Activated T-cell treated with anti-CD3 and anti-CD28 coated beads, Interleukin-2, amount 50 U/mL, for 24 hours (primary cell): ENCODE measurements around the gene STIMATE.

Experiments
- DNase-seq: peaks from one replicate; pipeline ENCODE4 v3.0.0-alpha.2; 2020
- H3K27ac Mint-ChIP-seq: 2 replicates; pipeline ENCODE4 v1.8.0; 2020; ENCODE audit warnings: mild to moderate bottlenecking, mixed read lengths
- H3K27me3 Mint-ChIP-seq: 2 replicates; pipeline ENCODE4 v1.8.0; 2020; ENCODE audit warnings: mixed read lengths
- H3K36me3 Mint-ChIP-seq: 2 replicates; pipeline ENCODE4 v1.8.0; 2020; ENCODE audit warnings: low read depth, mixed read lengths
- H3K4me1 Mint-ChIP-seq: 2 replicates; pipeline ENCODE4 v1.8.0; 2020; ENCODE audit warnings: low read depth, mixed read lengths
- H3K4me3 Mint-ChIP-seq: 2 replicates; pipeline ENCODE4 v1.8.0; 2020; ENCODE audit warnings: mild to moderate bottlenecking, moderate library complexity, mixed read lengths
- H3K9me3 Mint-ChIP-seq: 2 replicates; pipeline ENCODE4 v1.8.0; 2020; ENCODE audit warnings: mixed read lengths

STIMATE gene

DNA sequence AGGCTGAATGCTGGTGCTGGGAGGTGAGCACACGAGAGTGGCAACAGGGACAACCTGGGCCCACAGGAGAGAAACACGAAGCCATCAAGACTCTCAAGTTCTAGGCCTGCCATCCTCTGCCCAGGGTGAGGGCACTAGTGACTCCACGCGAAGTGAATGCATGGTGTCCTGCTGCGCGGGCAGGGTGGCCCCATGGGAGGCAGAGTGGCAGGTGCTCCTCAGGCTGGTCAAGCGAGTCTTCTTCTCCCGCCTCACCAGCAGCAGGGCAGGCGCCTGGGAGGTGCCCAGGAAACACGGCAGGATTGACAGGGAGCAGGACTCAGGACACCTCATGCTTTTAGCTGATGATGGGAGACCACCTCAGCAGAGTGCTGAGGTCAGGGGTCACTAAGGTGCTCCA lies 26.9 kb downstream of the STIMATE start:
- no peak overlapping the region for H3K27ac Mint-ChIP-seq
- H3K36me3 Mint-ChIP-seq, result peaks cover 13% of the 10 kb centered on the region
- no peak overlapping the region for H3K4me3 Mint-ChIP-seq
- H3K27me3 Mint-ChIP-seq, result no peaks in the 10 kb centered on the region
- H3K9me3 Mint-ChIP-seq, result peaks cover 9% of the 10 kb centered on the region
- peaks cover 37% of the 10 kb centered on the region for H3K4me1 Mint-ChIP-seq
- no peak for DNase-seq

DNA sequence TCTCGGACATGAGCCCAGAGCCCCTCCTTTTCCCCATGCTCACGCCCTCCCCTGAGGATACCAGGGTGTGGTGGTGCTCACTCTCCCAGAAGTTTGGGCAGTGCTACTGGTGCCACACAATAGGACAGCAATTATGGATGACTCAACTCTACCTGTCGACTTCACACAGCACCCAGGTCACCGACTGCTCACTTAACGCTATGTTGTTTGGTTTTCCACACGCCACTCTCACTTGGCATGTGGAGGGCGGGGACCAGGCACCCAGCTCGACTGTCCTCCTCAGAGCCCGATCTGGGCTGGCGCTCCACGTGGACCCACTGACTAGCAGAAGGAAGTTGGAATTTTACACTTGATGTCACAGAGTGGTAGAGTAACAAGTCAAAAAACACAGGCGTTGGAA lies 30.9 kb downstream of the STIMATE start:
- Mint-ChIP-seq H3K9me3 (peaks cover 15% of the 10 kb centered on the region), H3K27me3 (no peaks in the 10 kb centered on the region), H3K4me1 (peaks cover 10% of the 10 kb centered on the region), H3K27ac (no peak overlapping the region), H3K4me3 (no peak overlapping the region), H3K36me3 (peaks cover 26% of the 10 kb centered on the region)
- no peak for DNase-seq

GRCh38 chr3:52865994-52866393 lies 31.4 kb downstream of the STIMATE start:
- DNase-seq, result no peak
- H3K27ac Mint-ChIP-seq, result no peak overlapping the region
- peaks cover 7% of the 10 kb centered on the region for H3K4me1 Mint-ChIP-seq

GRCh38 chr3:52860424-52860768 lies 37.0 kb downstream of the STIMATE start:
- Mint-ChIP-seq H3K27ac (no peak overlapping the region), H3K27me3 (no peaks in the 10 kb centered on the region), H3K4me1 (no peaks in the 10 kb centered on the region), H3K4me3 (no peak overlapping the region), H3K36me3 (peaks cover 13% of the 10 kb centered on the region), H3K9me3 (peaks cover 5% of the 10 kb centered on the region)
- DNase-seq, result no peak

More at GRCh38 chr3:52865994-52866393, 31.4 kb downstream of the STIMATE start:
- no peaks in the 10 kb centered on the region for H3K27me3 Mint-ChIP-seq
- peaks cover 26% of the 10 kb centered on the region for H3K36me3 Mint-ChIP-seq
- peaks cover 15% of the 10 kb centered on the region for H3K9me3 Mint-ChIP-seq
- H3K4me3 Mint-ChIP-seq, result no peak overlapping the region

DNA sequence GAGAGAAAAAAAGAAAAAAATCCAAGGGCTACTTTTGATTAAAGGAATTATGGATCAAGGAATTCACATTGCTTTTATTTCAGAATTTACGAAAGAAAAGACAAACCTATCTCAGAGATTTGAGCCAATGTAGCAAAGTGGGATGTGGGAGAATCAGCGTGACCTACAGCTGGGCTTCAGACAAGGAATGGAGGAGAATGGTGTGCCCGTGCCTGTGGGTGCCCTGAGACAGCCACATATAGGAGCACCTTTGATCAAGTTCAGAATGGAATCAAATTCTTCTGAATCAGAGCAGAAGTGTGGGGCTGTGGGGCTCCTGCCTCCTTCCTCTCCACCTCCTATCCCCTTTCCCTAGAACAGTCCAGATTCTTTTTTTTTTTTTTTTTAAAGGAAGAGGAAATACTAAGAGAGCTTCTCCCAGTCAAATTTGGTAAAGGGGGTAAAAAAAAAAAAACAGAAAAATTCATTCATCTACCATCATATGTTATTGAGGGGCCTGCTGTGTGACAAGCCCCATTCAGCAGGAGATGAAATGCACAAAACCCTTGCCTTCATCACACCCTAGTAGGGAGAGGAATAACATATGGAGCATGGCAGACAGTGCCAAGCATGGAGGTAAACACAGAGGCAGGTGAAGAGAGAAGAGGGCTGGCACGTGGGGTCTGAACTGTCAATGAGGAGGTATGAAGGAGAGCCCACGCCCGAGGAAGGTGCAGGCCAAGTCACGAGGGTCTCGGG lies 37.5 kb downstream of the STIMATE start:
- Mint-ChIP-seq H3K36me3 (peaks cover 9% of the 10 kb centered on the region), H3K27me3 (no peaks in the 10 kb centered on the region), H3K4me1 (no peaks in the 10 kb centered on the region), H3K9me3 (peaks cover 2% of the 10 kb centered on the region), H3K4me3 (no peak overlapping the region), H3K27ac (no peak overlapping the region)
- no peak for DNase-seq

GRCh38 chr3:52857864-52858263 lies 39.5 kb downstream of the STIMATE start:
- no peaks in the 10 kb centered on the region for H3K27me3 Mint-ChIP-seq
- H3K4me3 Mint-ChIP-seq, result no peak overlapping the region
- peaks cover 6% of the 10 kb centered on the region for H3K36me3 Mint-ChIP-seq
- no peaks in the 10 kb centered on the region for H3K4me1 Mint-ChIP-seq
- no peak for DNase-seq
- H3K9me3 Mint-ChIP-seq, result no peaks in the 10 kb centered on the region
- H3K27ac Mint-ChIP-seq, result no peak overlapping the region

DNA sequence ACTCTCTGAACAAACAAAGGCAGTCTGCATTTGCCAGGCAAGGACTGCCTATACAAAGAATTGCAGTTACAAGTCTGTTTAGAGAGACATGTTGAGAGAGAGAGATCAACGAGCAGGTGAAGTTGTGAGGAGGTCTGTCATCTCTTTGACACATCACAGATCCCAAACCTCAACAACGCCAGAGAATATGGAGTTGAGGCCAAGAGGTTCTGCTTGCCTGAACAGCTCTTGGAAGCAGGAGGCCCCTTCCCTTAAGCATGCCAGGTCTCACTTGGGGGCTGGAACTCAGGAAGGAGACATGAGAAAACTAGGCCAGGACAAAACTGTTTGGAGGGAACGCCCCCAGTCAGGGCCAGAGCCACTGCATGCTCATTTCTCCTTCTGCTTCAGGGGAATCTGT lies 40.2 kb downstream of the STIMATE start:
- no peak for DNase-seq
- H3K27ac Mint-ChIP-seq, result no peak overlapping the region
- no peaks in the 10 kb centered on the region for H3K27me3 Mint-ChIP-seq
- no peaks in the 10 kb centered on the region for H3K9me3 Mint-ChIP-seq
- H3K4me3 Mint-ChIP-seq, result no peak overlapping the region
- peaks cover 12% of the 10 kb centered on the region for H3K36me3 Mint-ChIP-seq
- no peaks in the 10 kb centered on the region for H3K4me1 Mint-ChIP-seq

DNA sequence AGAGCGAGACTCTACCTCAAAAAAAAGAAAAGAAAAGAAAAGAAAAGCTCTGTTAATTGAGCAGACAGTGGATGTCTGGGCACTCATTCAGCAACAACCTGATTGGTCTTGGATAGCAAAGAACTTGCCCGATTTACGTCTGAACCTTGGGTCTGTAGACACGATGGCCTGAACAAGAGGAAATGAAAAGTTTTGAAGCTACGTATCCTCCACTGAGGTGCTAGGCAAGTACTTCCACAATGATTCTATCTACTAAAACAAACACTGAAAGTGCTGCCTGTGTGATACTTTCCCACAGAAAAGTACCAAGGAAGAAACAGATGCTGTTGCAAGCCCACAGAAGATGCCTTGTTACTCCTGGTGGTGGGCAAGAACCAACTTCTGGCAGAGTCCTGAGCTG lies 40.7 kb downstream of the STIMATE start:
- Mint-ChIP-seq H3K27me3 (no peaks in the 10 kb centered on the region), H3K27ac (no peak overlapping the region), H3K9me3 (no peaks in the 10 kb centered on the region), H3K36me3 (peaks cover 17% of the 10 kb centered on the region), H3K4me3 (no peak overlapping the region), H3K4me1 (no peaks in the 10 kb centered on the region)
- DNase-seq, result no peak

- peaks cover 40% of the 10 kb centered on the region for H3K36me3 Mint-ChIP-seq
- no peak overlapping the region for H3K27ac Mint-ChIP-seq
- H3K4me1 Mint-ChIP-seq, result no peaks in the 10 kb centered on the region
- no peaks in the 10 kb centered on the region for H3K27me3 Mint-ChIP-seq
- no peaks in the 10 kb centered on the region for H3K9me3 Mint-ChIP-seq
- no peak for DNase-seq
- H3K4me3 Mint-ChIP-seq, result no peak overlapping the region
Observed at GRCh38 chr3:52854013-52854412, 43.3 kb downstream of the STIMATE start.

DNA sequence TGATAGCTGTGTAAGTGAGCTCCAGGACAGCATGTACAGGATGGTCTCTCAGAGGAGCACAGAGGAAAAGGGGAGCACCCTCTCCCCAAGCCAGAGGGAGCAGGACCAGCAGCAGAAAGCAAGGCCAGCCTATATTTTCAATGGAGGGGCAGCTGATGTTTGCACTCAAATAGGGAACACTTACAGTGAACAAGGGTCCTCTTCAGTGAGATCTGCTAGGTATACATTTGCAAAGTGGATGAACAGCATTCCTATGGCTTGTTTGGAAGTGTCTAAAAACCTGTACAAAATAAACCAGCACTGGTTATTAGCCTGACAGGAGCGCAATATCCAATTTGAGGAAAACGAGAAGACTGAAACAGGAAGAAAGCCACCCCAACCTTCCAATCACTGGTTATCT lies 44.9 kb downstream of the STIMATE start:
- no peak for DNase-seq
- H3K4me1 Mint-ChIP-seq, result no peaks in the 10 kb centered on the region
- H3K27ac Mint-ChIP-seq, result no peak overlapping the region
- no peaks in the 10 kb centered on the region for H3K27me3 Mint-ChIP-seq
- H3K9me3 Mint-ChIP-seq, result no peaks in the 10 kb centered on the region
- H3K4me3 Mint-ChIP-seq, result no peak overlapping the region
- peaks cover 53% of the 10 kb centered on the region for H3K36me3 Mint-ChIP-seq

GRCh38 chr3:52851348-52851747 lies 46.0 kb downstream of the STIMATE start:
- DNase-seq, result peak; percentile 49
- H3K36me3 Mint-ChIP-seq, result peaks cover 56% of the 10 kb centered on the region

DNA sequence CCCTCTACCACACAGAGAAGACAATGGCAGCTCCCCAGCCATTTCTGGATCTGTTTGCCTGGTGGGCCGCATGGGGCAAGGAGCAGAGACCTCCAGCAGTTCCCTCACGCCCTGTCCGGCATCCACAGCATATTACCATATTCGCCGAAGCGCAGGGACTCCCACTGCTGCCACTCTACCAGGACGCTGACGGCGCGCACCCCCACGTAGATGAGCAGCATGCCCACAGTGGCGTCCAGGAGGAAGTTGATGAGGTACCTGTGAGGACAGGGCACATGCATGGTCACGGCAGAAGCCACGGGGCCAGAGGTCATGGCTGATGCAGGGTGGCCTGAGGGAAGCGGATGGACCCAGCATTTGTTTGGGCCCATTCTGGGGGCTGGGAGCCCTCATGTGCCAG lies 47.7 kb downstream of the STIMATE start:
- no peak for DNase-seq
- no peaks in the 10 kb centered on the region for H3K27me3 Mint-ChIP-seq
- no peaks in the 10 kb centered on the region for H3K9me3 Mint-ChIP-seq
- H3K36me3 Mint-ChIP-seq, result peaks cover 56% of the 10 kb centered on the region
- no peak overlapping the region for H3K4me3 Mint-ChIP-seq
- no peak overlapping the region for H3K27ac Mint-ChIP-seq
- H3K4me1 Mint-ChIP-seq, result peaks cover under 1% of the 10 kb centered on the region

More at GRCh38 chr3:52851348-52851747, 46.0 kb downstream of the STIMATE start:
- Mint-ChIP-seq H3K4me3 (no peak overlapping the region), H3K4me1 (no peaks in the 10 kb centered on the region), H3K9me3 (no peaks in the 10 kb centered on the region), H3K27me3 (no peaks in the 10 kb centered on the region), H3K27ac (no peak overlapping the region)

DNA sequence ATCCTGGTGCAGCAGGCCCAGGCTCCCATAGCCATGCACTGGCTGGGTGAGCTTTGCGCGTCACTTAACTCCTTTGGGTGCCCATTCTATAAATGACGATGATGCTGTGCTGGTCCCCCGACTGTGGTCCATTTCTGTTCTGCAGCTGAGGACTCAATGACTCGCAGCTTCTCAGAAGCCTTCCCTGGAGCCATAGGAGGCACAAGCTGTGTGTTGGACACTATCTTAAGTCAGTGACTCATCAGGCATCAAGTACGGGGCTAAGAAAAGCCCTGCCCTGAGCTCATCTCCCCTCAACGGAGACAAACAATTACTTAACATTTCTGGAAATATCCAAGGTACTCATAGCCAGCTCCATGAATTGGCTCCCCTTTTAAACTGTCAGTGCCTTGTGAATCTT lies 48.7 kb downstream of the STIMATE start:
- Mint-ChIP-seq H3K9me3 (no peaks in the 10 kb centered on the region), H3K27me3 (no peaks in the 10 kb centered on the region), H3K27ac (no peak overlapping the region), H3K4me1 (peaks cover 7% of the 10 kb centered on the region), H3K36me3 (peaks cover 58% of the 10 kb centered on the region), H3K4me3 (no peak overlapping the region)
- DNase-seq, result no peak

DNA sequence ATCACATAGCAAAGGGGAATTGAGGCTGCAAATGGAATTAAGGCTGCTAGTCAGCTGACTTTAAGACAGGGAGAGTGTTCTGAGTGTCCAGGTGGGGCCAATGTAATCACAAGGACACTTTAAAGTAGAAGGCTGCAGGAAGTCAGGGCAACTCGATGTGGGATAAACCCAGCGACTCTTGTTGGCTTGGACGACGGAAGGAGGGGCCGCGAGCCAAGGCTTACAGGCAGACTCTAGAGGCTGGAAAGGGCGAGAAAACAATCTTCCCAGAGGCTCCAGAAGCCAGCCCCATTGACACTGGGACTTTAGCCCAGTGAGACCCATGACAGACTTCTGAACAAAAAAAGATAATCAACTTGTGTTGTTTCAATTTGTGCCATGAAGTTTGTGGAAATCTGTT lies 49.6 kb downstream of the STIMATE start:
- peaks cover 7% of the 10 kb centered on the region for H3K4me1 Mint-ChIP-seq
- H3K27me3 Mint-ChIP-seq, result no peaks in the 10 kb centered on the region
- H3K27ac Mint-ChIP-seq, result no peak overlapping the region
- no peak overlapping the region for H3K4me3 Mint-ChIP-seq
- no peak for DNase-seq
- peaks cover 60% of the 10 kb centered on the region for H3K36me3 Mint-ChIP-seq
- H3K9me3 Mint-ChIP-seq, result no peaks in the 10 kb centered on the region

- Mint-ChIP-seq H3K27ac (no peak overlapping the region), H3K4me3 (no peak overlapping the region), H3K36me3 (peaks cover 61% of the 10 kb centered on the region), H3K27me3 (no peaks in the 10 kb centered on the region), H3K9me3 (no peaks in the 10 kb centered on the region), H3K4me1 (peaks cover 7% of the 10 kb centered on the region)
- DNase-seq, result no peak
Observed at GRCh38 chr3:52847241-52847640, 50.1 kb downstream of the STIMATE start.
